ENCODE measurements around the gene DBN1.

Gene DBN1

GRCh38 chr5:177473443-177474001, at the start of gene DBN1:
Gene DBN1 (minus strand): TSS chr5:177473634. CDS start chr5:177473521, 113 bp downstream.
- H3K4me3 ChIP-seq (ENCODE audit: low read depth, low read length), result peak within 1 kb of the TSS; percentile 32
- TF ChIP-seq CTCF (IDR thresholded peaks at IDR 0.05; ENCODE audit: insufficient read depth, low read depth, low read length, missing control alignments), result no peak
- DNase-seq (ENCODE audit: low read depth), result no peak

- no peak for TF ChIP-seq CTCF (IDR thresholded peaks at IDR 0.05; ENCODE audit: insufficient read depth, low read depth, low read length, missing control alignments)
- no peak for DNase-seq (ENCODE audit: low read depth)
- H3K4me3 ChIP-seq (ENCODE audit: low read depth, low read length), result no peak overlapping the region
Measured at GRCh38 chr5:177520916-177521513, 47.6 kb upstream of the DBN1 start.

- DNase-seq (ENCODE audit: low read depth), result no peak
- TF ChIP-seq CTCF (IDR thresholded peaks at IDR 0.05; ENCODE audit: insufficient read depth, low read depth, low read length, missing control alignments), result no peak
- H3K4me3 ChIP-seq (ENCODE audit: low read depth, low read length), result no peak overlapping the region
Measured at GRCh38 chr5:177520271-177520670, 46.8 kb upstream of the DBN1 start.

GRCh38 chr5:177519463-177520235, 46.2 kb upstream of the DBN1 start:
- no peak overlapping the region for H3K4me3 ChIP-seq (ENCODE audit: low read depth, low read length)
- no peak for TF ChIP-seq CTCF (IDR thresholded peaks at IDR 0.05; ENCODE audit: insufficient read depth, low read depth, low read length, missing control alignments)
- DNase-seq (ENCODE audit: low read depth), result no peak

- DNase-seq (ENCODE audit: low read depth), result peak; percentile 97
- peak; percentile 5 for TF ChIP-seq CTCF (IDR thresholded peaks at IDR 0.05; ENCODE audit: insufficient read depth, low read depth, low read length, missing control alignments)
- H3K4me3 ChIP-seq (ENCODE audit: low read depth, low read length), result peak within 1 kb of the TSS; percentile 88
Measured at GRCh38 chr5:177516601-177517568, 43.5 kb upstream of the DBN1 start, which contains the start of gene DDX41. Gene DDX41 (minus strand): TSS chr5:177516961. CDS start chr5:177516945, 16 bp downstream.

- no peak for TF ChIP-seq CTCF (IDR thresholded peaks at IDR 0.05; ENCODE audit: insufficient read depth, low read depth, low read length, missing control alignments)
- DNase-seq (ENCODE audit: low read depth), result no peak
- H3K4me3 ChIP-seq (ENCODE audit: low read depth, low read length), result peak overlapping the region; percentile 88
Measured at GRCh38 chr5:177515580-177515979, 42.1 kb upstream of the DBN1 start.
